SJSA1 (cell line): ENCODE measurements around the gene SCAPER. TPM values are rescaled to one million over a fixed set of nuclear protein-coding genes. Genes with fewer than 3 reads are reported as not detected.

ENCODE experiments used
- total RNA-seq: library from RNA; depleted of rRNA; stranded (reverse); fragments of >200 nt; shearing (Covaris generic); gene quantifications from 2 replicates; pipeline ENCODE4 v1.2.3, GENCODE V29; 2014; rRNA removed

SCAPER gene
- total RNA-seq, 1 experiment from 2014 or later, result 10.2 TPM

Other genes with a start within 250 kb of the SCAPER start
- gene RCN2, start 26.4 kb upstream of the SCAPER start, total RNA-seq, result 135 and 145 TPM in 2 replicates
- not detected in 2 replicates for gene PSTPIP1, start 89.8 kb upstream of the SCAPER start, total RNA-seq
- gene TSPAN3, start 165.8 kb upstream of the SCAPER start, total RNA-seq, result 331 and 341 TPM in 2 replicates